ENCODE measurements around the gene GAD1.
A peak's percentile ranks its signal among the peaks of the same experiment; 100 is the strongest.

Gene GAD1

DNA sequence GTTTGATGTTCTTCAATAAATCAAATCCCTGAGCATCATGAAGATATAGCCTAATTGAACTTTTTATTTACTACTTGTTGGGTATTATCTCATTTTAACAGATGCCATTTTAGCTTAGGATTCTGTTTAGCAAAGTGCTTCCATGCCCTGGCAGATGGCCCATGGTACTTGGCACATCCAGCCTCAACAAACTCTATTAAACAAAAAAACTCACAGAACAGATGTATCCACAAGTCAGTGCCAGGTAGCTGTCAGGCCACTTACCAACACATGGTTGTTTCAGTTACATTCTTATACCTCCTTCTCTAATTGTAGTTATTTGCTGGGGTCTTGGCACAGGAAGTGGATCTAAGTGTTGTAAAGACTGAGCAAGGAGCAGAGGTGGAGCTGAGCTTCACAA lies 29.6 kb downstream of the GAD1 start:
- no peak for DNase-seq

- no peak for DNase-seq
Measured at GRCh38 chr2:170847716-170848115, 31.0 kb downstream of the GAD1 start.

GRCh38 chr2:170848587-170848986 lies 31.9 kb downstream of the GAD1 start:
- no peak for DNase-seq

GRCh38 chr2:170850251-170850650 lies 33.6 kb downstream of the GAD1 start:
- DNase-seq = no peak

DNA sequence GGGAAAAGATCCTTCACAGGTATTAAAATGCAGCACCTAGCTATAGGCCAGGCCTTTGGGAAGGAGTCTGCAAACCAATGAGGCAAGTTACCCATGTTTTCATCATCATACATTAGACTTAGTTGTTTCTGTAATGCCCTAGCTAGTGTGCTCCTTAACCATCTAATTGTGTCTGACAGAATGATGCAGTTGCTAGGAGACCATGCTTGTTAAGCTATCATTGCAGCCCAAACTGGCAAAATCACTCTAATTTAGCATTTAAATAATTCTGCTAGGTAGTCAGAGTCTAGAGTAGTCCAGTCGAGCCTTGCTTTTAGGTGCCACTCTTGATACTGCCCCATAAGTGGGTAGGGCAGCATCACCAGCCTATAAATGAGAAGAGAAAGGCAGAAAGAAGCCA lies 34.9 kb downstream of the GAD1 start:
- DNase-seq = no peak

DNA sequence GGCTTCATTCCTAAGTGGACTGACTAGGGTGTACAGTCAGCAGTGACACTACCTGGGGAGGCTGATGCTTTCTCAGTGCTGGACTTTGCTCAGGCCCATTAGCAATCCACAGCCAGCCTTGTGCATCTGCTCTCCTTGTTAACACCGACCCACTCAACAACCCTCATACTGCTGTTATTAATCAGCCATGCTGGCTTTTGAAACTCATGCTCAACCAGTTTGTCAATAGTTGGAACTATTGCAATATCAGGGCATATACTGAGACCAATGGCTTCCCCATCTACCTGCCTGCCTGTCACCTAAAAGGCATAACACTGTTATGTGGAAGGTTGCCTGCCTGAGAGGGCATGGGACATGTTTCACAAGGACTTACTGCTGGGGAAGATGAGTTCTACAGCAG lies 39.4 kb downstream of the GAD1 start:
- no peak for DNase-seq

DNA sequence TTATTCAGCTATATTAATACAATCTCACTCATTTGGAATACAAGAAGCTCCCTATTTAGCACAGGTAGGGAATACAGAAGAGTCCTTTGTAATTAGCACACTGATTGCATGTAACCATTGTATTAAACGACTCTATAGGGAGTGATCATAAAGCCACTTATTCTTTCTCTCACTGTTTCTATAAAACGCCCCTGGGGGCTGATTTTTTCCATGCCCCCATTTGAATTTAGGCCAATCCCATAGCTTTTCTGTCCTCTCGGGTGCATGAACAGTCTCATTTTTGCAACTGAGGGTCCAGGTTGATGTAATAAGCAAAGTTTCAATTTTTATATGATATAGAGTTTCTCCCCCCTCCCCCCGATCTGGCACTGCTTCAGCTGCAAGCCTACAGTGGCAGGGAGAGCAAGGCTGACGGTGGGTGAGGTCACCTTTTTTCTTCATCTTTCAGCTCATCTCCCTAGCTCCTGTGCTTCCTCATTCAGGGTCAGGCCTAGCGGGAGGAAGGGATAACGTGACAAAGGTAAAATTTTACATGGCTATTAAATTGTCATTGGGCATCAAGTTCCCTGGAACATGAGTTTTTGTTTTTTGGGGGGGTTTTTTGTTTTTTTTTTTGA lies 45.7 kb downstream of the GAD1 start:
- DNase-seq = no peak

DNA sequence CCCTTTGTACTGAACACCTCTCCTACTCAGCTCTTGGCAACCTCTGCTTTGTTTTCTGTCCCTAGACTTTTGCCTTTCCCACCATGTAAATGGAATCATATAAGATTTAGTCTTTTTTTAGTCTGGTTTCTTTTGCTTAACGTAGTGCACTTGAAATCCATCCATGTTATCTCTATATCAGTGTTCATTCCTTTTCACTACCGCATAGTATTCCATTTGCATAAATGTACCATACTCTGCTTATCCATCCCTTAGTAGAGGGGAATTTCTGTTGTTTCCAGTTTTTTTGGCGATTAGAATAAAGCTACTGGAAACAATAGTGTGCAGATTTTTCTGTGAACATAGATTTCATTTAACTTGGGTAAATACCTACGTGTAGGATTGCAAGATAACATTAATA lies 46.4 kb downstream of the GAD1 start:
- no peak for DNase-seq

DNA sequence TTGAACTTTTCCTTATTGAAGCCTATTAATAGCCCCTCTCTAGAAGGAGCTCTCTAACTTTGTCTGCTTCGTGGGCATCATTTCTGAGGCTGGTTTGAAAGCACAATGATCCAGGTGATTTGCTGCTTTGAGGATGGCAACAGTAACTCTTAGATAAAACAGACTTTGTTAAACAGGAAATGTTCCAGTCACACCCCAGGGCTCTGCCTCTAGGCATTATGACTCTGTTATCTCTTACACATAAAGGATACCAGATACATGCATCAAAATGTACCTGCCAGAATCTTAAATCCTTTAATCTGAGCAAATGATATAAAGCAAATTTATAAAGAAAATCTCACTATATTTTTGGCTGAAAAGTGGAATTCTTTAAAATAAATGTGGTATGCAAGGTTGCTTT lies 52.3 kb downstream of the GAD1 start:
- no peak for DNase-seq

- no peak for DNase-seq
Measured at GRCh38 chr2:170869461-170869860, 52.8 kb downstream of the GAD1 start.

GRCh38 chr2:170873035-170873692 lies 56.5 kb downstream of the GAD1 start:
- DNase-seq = peak; percentile 62

GRCh38 chr2:170878066-170878465 lies 61.4 kb downstream of the GAD1 start:
- no peak for DNase-seq

GRCh38 chr2:170878505-170878904 lies 61.8 kb downstream of the GAD1 start:
- no peak for DNase-seq

GRCh38 chr2:170881840-170882239 lies 65.2 kb downstream of the GAD1 start:
- DNase-seq = no peak

- no peak for DNase-seq
Measured at GRCh38 chr2:170882758-170883157, 66.1 kb downstream of the GAD1 start.

GRCh38 chr2:170883683-170884082 lies 67.0 kb downstream of the GAD1 start:
- no peak for DNase-seq

- no peak for DNase-seq
Measured at GRCh38 chr2:170885130-170885791, 68.6 kb downstream of the GAD1 start.

GRCh38 chr2:170886386-170886785 lies 69.7 kb downstream of the GAD1 start:
- DNase-seq = no peak

DNA sequence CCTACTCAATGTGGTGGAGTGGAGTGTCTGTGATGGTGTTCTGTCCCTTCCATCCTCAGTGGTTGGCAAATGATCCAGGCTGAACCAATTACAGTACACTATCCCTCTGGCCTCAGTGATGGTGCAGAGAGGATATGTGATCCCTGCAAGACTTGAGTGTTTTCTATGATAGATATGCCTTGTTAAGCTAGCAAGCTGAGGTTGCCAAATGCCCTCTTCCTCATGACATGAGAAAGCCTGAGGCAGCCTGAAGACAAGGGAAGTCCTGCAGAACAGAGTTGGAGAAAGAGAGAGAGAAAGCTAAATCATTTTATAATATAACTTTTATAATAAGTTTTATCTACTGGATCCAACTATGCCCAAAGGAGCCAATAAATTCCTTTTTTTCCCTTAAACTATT lies 70.8 kb downstream of the GAD1 start:
- no peak for DNase-seq

DNA sequence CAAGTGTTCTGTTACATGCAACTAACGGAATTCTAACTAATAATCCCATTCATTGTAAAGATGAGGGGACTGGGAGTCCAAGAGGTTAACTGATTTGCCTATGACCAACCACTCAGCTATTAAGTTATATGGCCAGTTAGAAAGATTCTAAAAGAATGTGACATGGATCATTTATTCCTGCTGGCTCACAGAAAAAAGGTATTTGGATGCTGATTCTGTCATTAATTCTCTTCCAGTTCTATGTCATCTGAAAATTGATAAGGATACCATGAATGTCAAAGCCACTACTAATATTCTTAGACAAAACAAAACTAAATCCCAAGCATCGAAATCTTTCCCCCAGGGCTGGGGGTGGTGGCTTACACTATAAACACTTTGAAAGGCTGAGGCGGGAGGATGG lies 71.2 kb downstream of the GAD1 start:
- no peak for DNase-seq

DNA sequence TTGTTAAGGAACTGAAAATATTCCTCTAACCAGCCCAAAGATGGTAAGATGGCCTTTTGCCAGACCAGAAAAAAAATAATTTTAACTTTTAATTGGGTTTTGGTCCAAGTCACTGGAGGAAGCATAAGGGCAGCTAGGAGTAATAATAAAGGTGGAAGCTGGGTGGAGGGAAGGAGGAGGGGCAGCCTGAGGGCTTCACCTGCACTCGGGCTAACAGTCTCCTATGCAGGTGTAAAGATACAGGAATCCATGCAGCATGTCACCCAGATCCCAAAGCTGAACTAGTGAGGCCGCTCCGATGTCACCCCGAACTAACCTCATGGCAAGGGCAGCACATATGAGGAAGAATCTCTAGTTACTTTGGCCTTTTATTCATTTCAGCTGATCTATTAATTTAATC lies 75.2 kb downstream of the GAD1 start:
- no peak for DNase-seq

DNA sequence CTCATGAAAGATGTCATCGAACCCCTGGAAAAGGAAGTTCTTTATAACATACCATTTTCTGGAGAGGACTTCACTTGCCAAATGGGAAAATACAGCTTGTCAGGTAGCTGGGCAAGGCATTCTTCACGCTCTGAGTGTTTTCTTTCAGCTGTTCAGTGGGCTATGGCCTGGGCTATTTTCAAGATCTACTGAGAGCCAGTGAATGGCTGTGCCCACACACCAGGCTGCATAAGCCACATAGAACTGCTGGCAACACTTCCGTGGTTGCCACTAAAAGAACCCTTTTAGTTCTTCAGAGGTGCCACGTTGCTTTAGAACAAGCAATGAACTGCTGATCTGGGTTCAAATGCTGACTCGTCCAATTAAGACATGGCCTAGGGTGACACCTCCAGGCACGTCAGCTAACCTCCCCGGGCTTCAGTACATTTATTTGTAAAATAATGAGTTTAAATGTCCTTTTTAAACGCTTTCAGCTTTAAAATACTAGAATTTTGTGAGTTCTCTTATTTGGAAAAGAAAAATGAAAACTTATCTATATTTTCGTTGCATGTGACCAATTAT lies 75.8 kb downstream of the GAD1 start:
- no peak for DNase-seq

- no peak for DNase-seq
Measured at GRCh38 chr2:170895023-170895757, 78.5 kb downstream of the GAD1 start.

DNA sequence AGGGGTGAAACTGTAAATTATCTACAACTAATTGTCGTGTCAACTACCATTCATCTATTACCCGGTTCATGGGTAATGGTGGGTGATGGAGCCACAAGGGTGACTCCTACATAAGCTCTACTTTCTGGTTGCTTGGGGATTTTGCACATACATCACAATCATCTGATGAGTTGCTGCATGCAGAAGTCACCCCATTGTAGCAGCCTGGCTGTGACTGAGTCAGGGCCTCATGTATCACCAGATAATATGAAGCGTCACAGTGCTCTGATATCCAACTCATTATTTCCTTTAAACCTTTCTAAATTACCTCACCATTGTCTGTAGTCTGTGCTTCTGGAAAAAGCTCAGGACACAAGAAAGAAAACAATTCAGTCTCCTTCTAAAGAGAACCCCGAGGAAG lies 79.9 kb downstream of the GAD1 start:
- DNase-seq = no peak
